BE2C (cell line): ENCODE results near the gene ECHS1.

Experiments used
- DNase-seq: peaks from one replicate; pipeline ENCODE4 v3.0.0-alpha.2; 2020
- H3K27me3 ChIP-seq: fragments of 250-450 bp; sonication (Bioruptor Pico); 2 replicates; pipeline ENCODE4 v1.5.1; 2020; ENCODE audit warnings: mild to moderate bottlenecking
- H3K36me3 ChIP-seq: fragments of 250-450 bp; sonication (Bioruptor Pico); 2 replicates; pipeline ENCODE4 v1.5.1; 2020; ENCODE audit warnings: mild to moderate bottlenecking
- H3K4me1 ChIP-seq: fragments of 250-450 bp; sonication (Bioruptor Pico); 2 replicates; pipeline ENCODE4 v1.5.1; 2020
- H3K4me3 ChIP-seq: 2 replicates; pipeline ENCODE4 v1.5.1; 2011; ENCODE audit warnings: low read depth, low read length
- H3K9me3 ChIP-seq: fragments of 250-450 bp; sonication (Bioruptor Pico); 2 replicates; pipeline ENCODE4 v1.5.1; 2020
- CTCF ChIP-seq: IDR thresholded peaks from 2 replicates; pipeline ENCODE4 v1.5.1; 2012; ENCODE audit warnings: mild to moderate bottlenecking, low read depth, low read length

The ECHS1 gene

GRCh38 chr10:133394064-133394663 is 21.0 kb upstream of the ECHS1 start, which contains the start of gene MTG1:
Gene MTG1, plus strand, starts transcription at chr10:133394157. Its CDS starts 64 bp downstream, at chr10:133394221.
- H3K4me3 ChIP-seq, result peak within 1 kb of the TSS; percentile 92
- DNase-seq, result peak; percentile 96
- peak; percentile 12; the same call in 1 of the 2 replicates for TF ChIP-seq CTCF
- H3K9me3 ChIP-seq, result no peaks in the 10 kb centered on the region
- no peaks in the 10 kb centered on the region for H3K27me3 ChIP-seq
- H3K4me1 ChIP-seq, result no peaks in the 10 kb centered on the region
- H3K36me3 ChIP-seq, result peaks cover 8% of the 10 kb centered on the region

- H3K36me3 ChIP-seq, result peaks cover 7% of the 10 kb centered on the region
- no peaks in the 10 kb centered on the region for H3K9me3 ChIP-seq
- no peaks in the 10 kb centered on the region for H3K27me3 ChIP-seq
- no peaks in the 10 kb centered on the region for H3K4me1 ChIP-seq
- TF ChIP-seq CTCF, result no peak
- no peak for DNase-seq
- H3K4me3 ChIP-seq, result peak overlapping the region; percentile 92
Observed at GRCh38 chr10:133393401-133394063, 20.4 kb upstream of the ECHS1 start.

GRCh38 chr10:133391761-133392518 is 18.8 kb upstream of the ECHS1 start:
- no peaks in the 10 kb centered on the region for H3K9me3 ChIP-seq
- no peaks in the 10 kb centered on the region for H3K4me1 ChIP-seq
- H3K27me3 ChIP-seq, result no peaks in the 10 kb centered on the region
- H3K36me3 ChIP-seq, result peaks cover 5% of the 10 kb centered on the region
- no peak for TF ChIP-seq CTCF
- H3K4me3 ChIP-seq, result no peak overlapping the region
- no peak for DNase-seq

GRCh38 chr10:133391249-133391635 is 18.1 kb upstream of the ECHS1 start:
- Histone ChIP-seq H3K9me3 (no peaks in the 10 kb centered on the region), H3K4me3 (no peak overlapping the region), H3K36me3 (peaks cover 4% of the 10 kb centered on the region), H3K27me3 (no peaks in the 10 kb centered on the region), H3K4me1 (no peaks in the 10 kb centered on the region)
- TF ChIP-seq CTCF, result no peak
- no peak for DNase-seq

- no peak overlapping the region for H3K4me3 ChIP-seq
- TF ChIP-seq CTCF, result no peak
- DNase-seq, result no peak
- no peaks in the 10 kb centered on the region for H3K4me1 ChIP-seq
- no peaks in the 10 kb centered on the region for H3K27me3 ChIP-seq
- H3K9me3 ChIP-seq, result no peaks in the 10 kb centered on the region
- H3K36me3 ChIP-seq, result no peaks in the 10 kb centered on the region
Observed at GRCh38 chr10:133390597-133391248, 17.6 kb upstream of the ECHS1 start.
